Activated T-helper 1 cell treated with anti-CD3 and anti-CD28 coated beads, Interleukin-12 subunit alpha, Interleukin-12 subunit beta, Interleukin-2, Interleukin-4 antibody, amounts not matched to agents 30 ng/mL and 10 ng/mL and 1 ng/mL, durations not matched to agents 14 hours and 24 hours and 36 hours (primary cell): ENCODE data around the gene KIAA0319L. TPM values are rescaled to one million over a fixed set of nuclear protein-coding genes. Genes with fewer than 3 reads are reported as not detected.

ENCODE experiments used
- DNase-seq: peaks from one replicate; pipeline ENCODE4 v3.0.0; 2021; ENCODE audit warnings: low spot score
- H3K27ac Mint-ChIP-seq: one replicate; pipeline ENCODE4 v1.8.0; 2021; ENCODE audit warnings: mild to moderate bottlenecking, mixed read lengths
- H3K27me3 Mint-ChIP-seq: one replicate; pipeline ENCODE4 v1.8.0; 2022; ENCODE audit warnings: mild to moderate bottlenecking, moderate library complexity, mixed read lengths; ENCODE audit not compliant: insufficient read depth
- H3K36me3 Mint-ChIP-seq: one replicate; pipeline ENCODE4 v1.8.0; 2021; ENCODE audit warnings: low read depth, mixed read lengths
- H3K4me1 Mint-ChIP-seq: one replicate; pipeline ENCODE4 v1.8.0; 2021; ENCODE audit warnings: low read depth, mixed read lengths
- H3K4me3 Mint-ChIP-seq: one replicate; pipeline ENCODE4 v1.8.0; 2021; ENCODE audit warnings: mild to moderate bottlenecking, moderate library complexity, mixed read lengths
- H3K9me3 Mint-ChIP-seq: one replicate; pipeline ENCODE4 v1.8.0; 2021; ENCODE audit warnings: mixed read lengths
- intact Hi-C: fragments of 100-400 bp; cut with micrococcal nuclease; formaldehyde crosslinking; loops from one replicate; pipeline ENCODE4 v1.15.1; 2024
- total RNA-seq: library from RNA; stranded (reverse); gene quantifications from 2 replicates; pipeline ENCODE4 v1.2.3, GENCODE V29; 2022

KIAA0319L gene
- total RNA-seq, 1 donor from 2014 or later, result 43.6 TPM

GRCh38 chr1:35505911-35506798, 51.0 kb downstream of the KIAA0319L start:
- H3K4me1 Mint-ChIP-seq, result peaks cover 76% of the 10 kb centered on the region
- peak overlapping the region; percentile 69 for H3K4me3 Mint-ChIP-seq
- peak; percentile 70 for DNase-seq
- H3K27ac Mint-ChIP-seq, result peak overlapping the region; percentile 94
- intact Hi-C loops, result loop anchor here (1.0 to 5.0 kb wide), 6 partner anchors 33 to 314 kb away; partner anchors contain the start of genes KIAA0319L, NCDN and SFPQ
- H3K36me3 Mint-ChIP-seq, result peaks cover 32% of the 10 kb centered on the region
- H3K27me3 Mint-ChIP-seq, result no peaks in the 10 kb centered on the region
- peaks cover 4% of the 10 kb centered on the region for H3K9me3 Mint-ChIP-seq

DNA sequence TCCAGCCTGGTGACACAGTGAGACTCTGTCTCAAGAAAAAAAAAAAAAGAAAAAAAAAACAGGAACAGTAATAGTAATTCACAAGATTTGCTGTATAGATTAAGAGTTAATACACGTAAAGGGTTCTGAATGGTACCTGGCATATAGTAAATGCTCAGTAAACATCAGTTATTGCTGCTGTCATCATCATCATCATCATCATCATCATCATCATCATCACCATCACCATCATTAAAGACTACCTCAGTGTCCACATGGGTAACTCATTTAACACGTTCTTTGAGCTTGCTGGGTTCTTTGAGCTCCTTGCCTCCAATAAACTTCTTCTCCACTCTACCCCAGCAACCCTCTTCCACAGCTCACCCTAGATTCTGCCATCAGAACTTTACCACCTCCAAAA, 55.0 kb downstream of the KIAA0319L start:
- Mint-ChIP-seq H3K4me1 (peaks cover 83% of the 10 kb centered on the region), H3K36me3 (peaks cover 30% of the 10 kb centered on the region), H3K4me3 (no peak overlapping the region), H3K9me3 (peaks cover 4% of the 10 kb centered on the region), H3K27ac (peak overlapping the region; percentile 27), H3K27me3 (no peaks in the 10 kb centered on the region)
- intact Hi-C loops, result no loop called here
- no peak for DNase-seq

- no peak overlapping the region for H3K4me3 Mint-ChIP-seq
- H3K4me1 Mint-ChIP-seq, result peaks cover 70% of the 10 kb centered on the region
- peak overlapping the region; percentile 2 for H3K27ac Mint-ChIP-seq
- intact Hi-C loops, result no loop called here
- H3K36me3 Mint-ChIP-seq, result peaks cover 30% of the 10 kb centered on the region
- H3K27me3 Mint-ChIP-seq, result no peaks in the 10 kb centered on the region
- peaks cover 4% of the 10 kb centered on the region for H3K9me3 Mint-ChIP-seq
- DNase-seq, result no peak
Observed at GRCh38 chr1:35500439-35500838, 56.8 kb downstream of the KIAA0319L start.

- DNase-seq, result peak; percentile 66
- peak overlapping the region; percentile 61 for H3K4me3 Mint-ChIP-seq
- intact Hi-C loops, result loop anchor here (1.0 kb wide), 1 partner anchor 8 kb away; no protein-coding TSS in a partner anchor
- peaks cover 26% of the 10 kb centered on the region for H3K36me3 Mint-ChIP-seq
- peaks cover 4% of the 10 kb centered on the region for H3K9me3 Mint-ChIP-seq
- H3K27ac Mint-ChIP-seq, result peak overlapping the region; percentile 68
- H3K27me3 Mint-ChIP-seq, result no peaks in the 10 kb centered on the region
- peaks cover 63% of the 10 kb centered on the region for H3K4me1 Mint-ChIP-seq
Observed at GRCh38 chr1:35499652-35500176, 57.5 kb downstream of the KIAA0319L start.

DNA sequence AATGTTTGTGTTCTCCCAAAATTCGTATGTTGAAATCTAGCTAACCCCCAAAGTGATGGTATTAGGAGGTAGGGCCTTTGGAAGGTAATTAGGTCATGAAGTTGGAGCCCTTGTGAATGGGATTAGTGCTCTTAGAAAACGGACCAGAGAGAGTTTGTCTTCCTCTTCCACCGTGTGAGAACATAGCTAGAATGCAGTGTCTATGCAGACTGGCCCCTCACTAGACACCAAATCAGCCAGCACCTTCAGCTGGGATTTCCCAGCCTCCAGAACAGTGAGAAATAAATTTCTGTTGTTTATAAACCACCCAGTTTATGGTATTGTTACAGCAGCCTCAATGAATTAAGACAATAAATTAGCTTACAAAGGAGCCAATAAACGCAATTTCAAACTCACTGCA, 58.0 kb downstream of the KIAA0319L start:
- peaks cover 4% of the 10 kb centered on the region for H3K9me3 Mint-ChIP-seq
- intact Hi-C loops, result loop anchor here (1.0 kb wide), 1 partner anchor 8 kb away; no protein-coding TSS in a partner anchor
- no peak for DNase-seq
- H3K4me3 Mint-ChIP-seq, result peak overlapping the region; percentile 61
- H3K27me3 Mint-ChIP-seq, result no peaks in the 10 kb centered on the region
- peak overlapping the region; percentile 68 for H3K27ac Mint-ChIP-seq
- H3K4me1 Mint-ChIP-seq, result peaks cover 60% of the 10 kb centered on the region
- peaks cover 26% of the 10 kb centered on the region for H3K36me3 Mint-ChIP-seq

GRCh38 chr1:35497571-35497970, 59.6 kb downstream of the KIAA0319L start:
- no peak for DNase-seq
- H3K4me3 Mint-ChIP-seq, result no peak overlapping the region
- no peaks in the 10 kb centered on the region for H3K27me3 Mint-ChIP-seq
- intact Hi-C loops, result no loop called here
- no peak overlapping the region for H3K27ac Mint-ChIP-seq
- peaks cover 26% of the 10 kb centered on the region for H3K36me3 Mint-ChIP-seq
- H3K9me3 Mint-ChIP-seq, result peaks cover 2% of the 10 kb centered on the region
- H3K4me1 Mint-ChIP-seq, result peaks cover 48% of the 10 kb centered on the region

- Mint-ChIP-seq H3K27me3 (no peaks in the 10 kb centered on the region), H3K27ac (no peak overlapping the region), H3K4me1 (peaks cover 15% of the 10 kb centered on the region), H3K36me3 (peaks cover 48% of the 10 kb centered on the region), H3K4me3 (no peak overlapping the region), H3K9me3 (peaks cover 37% of the 10 kb centered on the region)
- no peak for DNase-seq
- intact Hi-C loops, result no loop called here
Observed at GRCh38 chr1:35490250-35490649, 67.0 kb downstream of the KIAA0319L start.

GRCh38 chr1:35488336-35488735, 68.9 kb downstream of the KIAA0319L start:
- intact Hi-C loops, result no loop called here
- H3K27ac Mint-ChIP-seq, result no peak overlapping the region
- DNase-seq, result no peak
- peak overlapping the region; percentile 56 for H3K4me3 Mint-ChIP-seq
- no peaks in the 10 kb centered on the region for H3K27me3 Mint-ChIP-seq
- H3K36me3 Mint-ChIP-seq, result peaks cover 39% of the 10 kb centered on the region
- peaks cover 37% of the 10 kb centered on the region for H3K9me3 Mint-ChIP-seq
- peaks cover 15% of the 10 kb centered on the region for H3K4me1 Mint-ChIP-seq

- H3K4me3 Mint-ChIP-seq, result no peak overlapping the region
- no peak overlapping the region for H3K27ac Mint-ChIP-seq
- no peaks in the 10 kb centered on the region for H3K27me3 Mint-ChIP-seq
- intact Hi-C loops, result no loop called here
- H3K4me1 Mint-ChIP-seq, result peaks cover 15% of the 10 kb centered on the region
- DNase-seq, result no peak
- H3K36me3 Mint-ChIP-seq, result peaks cover 34% of the 10 kb centered on the region
- H3K9me3 Mint-ChIP-seq, result peaks cover 42% of the 10 kb centered on the region
Observed at GRCh38 chr1:35486858-35487408, 70.3 kb downstream of the KIAA0319L start.

DNA sequence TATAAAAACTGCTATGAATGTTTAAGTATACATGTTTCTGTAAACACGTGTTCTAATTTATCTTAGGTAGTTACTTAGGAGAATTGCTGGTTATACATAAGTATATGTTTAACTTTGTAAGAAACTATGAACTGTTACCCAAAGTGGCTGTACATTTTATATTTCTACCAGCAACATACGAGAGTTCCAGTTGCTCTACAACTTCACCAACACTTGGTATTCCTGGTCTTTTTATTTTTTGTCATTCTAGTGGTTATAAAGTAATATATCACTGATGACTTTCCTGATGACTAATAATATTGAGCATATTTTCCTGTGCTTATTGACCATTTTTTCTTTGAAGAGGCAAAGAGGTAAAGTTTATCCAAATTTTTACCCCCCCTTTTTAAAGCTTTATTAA, 76.0 kb downstream of the KIAA0319L start:
- Mint-ChIP-seq H3K27me3 (no peaks in the 10 kb centered on the region), H3K4me3 (no peak overlapping the region), H3K9me3 (peaks cover 6% of the 10 kb centered on the region), H3K36me3 (peaks cover 16% of the 10 kb centered on the region), H3K27ac (no peak overlapping the region), H3K4me1 (peaks cover 5% of the 10 kb centered on the region)
- no peak for DNase-seq
- intact Hi-C loops, result no loop called here

- H3K36me3 Mint-ChIP-seq, result peaks cover 33% of the 10 kb centered on the region
- peaks cover under 1% of the 10 kb centered on the region for H3K9me3 Mint-ChIP-seq
- no peak overlapping the region for H3K4me3 Mint-ChIP-seq
- H3K27ac Mint-ChIP-seq, result no peak overlapping the region
- H3K27me3 Mint-ChIP-seq, result no peaks in the 10 kb centered on the region
- DNase-seq, result no peak
- intact Hi-C loops, result no loop called here
- peaks cover 12% of the 10 kb centered on the region for H3K4me1 Mint-ChIP-seq
Observed at GRCh38 chr1:35477870-35478269, 79.3 kb downstream of the KIAA0319L start.

DNA sequence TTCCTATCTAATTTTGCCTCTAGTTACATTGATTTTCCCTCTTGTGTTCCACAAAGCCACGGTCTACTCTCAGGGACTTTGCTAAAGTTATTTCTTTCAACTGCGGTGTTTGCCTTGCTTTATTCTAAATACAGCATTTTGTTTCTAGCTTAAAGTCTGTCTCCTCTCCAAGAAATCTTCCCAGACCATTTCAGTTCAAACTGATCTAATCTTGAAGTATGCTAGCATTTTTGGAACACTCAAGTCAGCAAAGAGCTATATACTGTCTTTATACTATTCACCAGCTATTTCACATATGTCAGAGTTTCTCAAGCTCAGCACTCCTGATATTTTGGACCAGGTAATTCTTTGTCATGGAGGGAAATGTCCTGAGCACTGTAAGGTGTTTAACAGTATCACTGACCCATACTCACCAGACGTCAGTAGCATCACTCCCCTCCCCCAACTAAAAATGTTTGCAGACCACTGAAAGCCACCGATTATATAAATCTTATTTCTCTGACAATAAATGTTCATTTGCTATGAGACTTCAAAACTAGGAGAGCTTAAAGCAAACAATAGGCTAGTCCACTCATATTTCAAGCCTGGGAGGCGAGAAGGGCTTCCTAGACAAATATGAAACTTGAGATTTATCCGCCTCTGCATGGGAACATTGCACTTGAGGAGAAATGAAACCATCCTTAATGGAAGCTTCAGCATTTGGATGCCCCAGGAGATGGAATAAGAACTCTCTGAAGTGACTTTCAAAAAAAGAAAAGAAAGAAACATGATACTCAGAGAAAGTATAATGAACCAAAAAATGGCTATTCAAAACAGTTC, 81.1 kb downstream of the KIAA0319L start:
- Mint-ChIP-seq H3K27me3 (no peaks in the 10 kb centered on the region), H3K4me3 (no peak overlapping the region), H3K36me3 (peaks cover 38% of the 10 kb centered on the region), H3K4me1 (peaks cover 12% of the 10 kb centered on the region), H3K27ac (no peak overlapping the region), H3K9me3 (no peaks in the 10 kb centered on the region)
- intact Hi-C loops, result no loop called here
- DNase-seq, result no peak
